ENCODE results near the gene CCR5AS.

DNA sequence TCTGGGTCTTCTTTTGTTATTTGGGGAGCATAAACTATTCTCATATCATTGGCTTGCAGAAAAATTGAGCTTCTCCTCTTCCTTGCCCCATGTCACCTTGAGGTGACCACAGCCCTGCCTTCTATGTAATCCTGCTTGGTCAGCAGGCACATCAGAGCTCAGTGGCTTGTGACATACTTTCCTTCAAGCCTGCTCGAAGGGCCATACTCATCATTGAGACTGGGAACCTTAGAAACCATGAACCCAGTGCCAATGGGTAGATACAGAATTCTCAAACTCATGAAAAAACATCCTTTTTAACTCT lies 56.7 kb downstream of the CCR5AS start:
- TF ChIP-seq EZH2phosphoT487 (IDR thresholded peaks at IDR 0.05; ENCODE audit: insufficient read depth, low read depth), result no peak
- TF ChIP-seq EZH2 (IDR thresholded peaks at IDR 0.05; ENCODE audit: insufficient read depth, poor library complexity, severe bottlenecking), result no peak

Measured in GM23248 (cell line).